Spleen (tissue), 11 donors: ENCODE measurements around the gene RAB28. TPM values are rescaled to one million over a fixed set of nuclear protein-coding genes. Genes with fewer than 3 reads are reported as not detected.

ENCODE experiments used
- DNase-seq: peaks from one replicate; pipeline ENCODE4 v3.0.0-alpha.2; 2020
- H3K27ac ChIP-seq, 8 donors: fragments of 200-600 bp; sonication (generic) in 7 of 8; 1 replicate in 4 of 8; 2 replicates in 4 of 8; pipeline versions ENCODE4 v1.5.0 to v1.8.0; 2016 to 2021; ENCODE audit warnings: inconsistent platforms in 4 of 8, mild to moderate bottlenecking in 4 of 8, moderate library complexity in 1 of 8
- H3K27me3 ChIP-seq, 7 donors: fragments of 200-600 bp; sonication (generic) in 6 of 7; replicated peaks in 1 of 7; 1 replicate in 4 of 7; 2 replicates in 3 of 7; pipeline versions ENCODE4 v1.5.0 to v1.8.0; 2016 to 2021; ENCODE audit warnings: inconsistent platforms in 3 of 7, mild to moderate bottlenecking in 1 of 7
- H3K36me3 ChIP-seq, 6 donors: fragments of 200-600 bp; sonication (generic) in 5 of 6; 1 replicate in 4 of 6; 2 replicates in 2 of 6; pipeline versions ENCODE4 v1.5.0 to v1.8.0; 2016 to 2021; ENCODE audit warnings: inconsistent platforms in 2 of 6
- H3K4me1 ChIP-seq, 6 donors: fragments of 200-600 bp; sonication (generic) in 5 of 6; 1 replicate in 3 of 6; 2 replicates in 3 of 6; pipeline versions ENCODE4 v1.5.0 to v1.8.0; 2016 to 2021; ENCODE audit warnings: inconsistent platforms in 3 of 6
- H3K4me3 ChIP-seq, 8 donors: fragments of 200-600 bp; sonication (generic) in 7 of 8; 1 replicate in 4 of 8; 2 replicates in 4 of 8; pipeline versions ENCODE4 v1.5.0 to v1.8.0; 2016 to 2021; ENCODE audit warnings: inconsistent platforms in 4 of 8, mild to moderate bottlenecking in 4 of 8, moderate library complexity in 2 of 8
- H3K9me3 ChIP-seq, 8 donors: fragments of 200-600 bp; sonication (generic) in 7 of 8; 1 replicate in 4 of 8; 2 replicates in 4 of 8; pipeline versions ENCODE4 v1.5.0 to v1.8.0; 2016 to 2021; ENCODE audit warnings: inconsistent platforms in 4 of 8
- CTCF ChIP-seq, 11 experiments: fragments of 200-600 bp in 7 of 11; fragments of 450-650 bp in 4 of 11; sonication (generic) in 4 of 11; IDR thresholded peaks in 8 of 11; conservative IDR thresholded peaks in 3 of 11; 1 replicate in 7 of 11; 2 replicates in 4 of 11; pipeline versions ENCODE4 v1.4.0 to v1.8.0; 2016 to 2021; ENCODE audit warnings: antibody characterized with exemption in 11 of 11, inconsistent platforms in 4 of 11, mild to moderate bottlenecking in 1 of 11
- POLR2A ChIP-seq, 3 donors: fragments of 450-650 bp; IDR thresholded peaks; one replicate each; pipeline ENCODE4 v1.5.1; 2017; ENCODE audit warnings: antibody characterized with exemption in 3 of 3, mild to moderate bottlenecking in 1 of 3
- POLR2AphosphoS5 ChIP-seq, 3 donors: sonication (generic); formaldehyde crosslinking; IDR thresholded peaks; one replicate each; pipeline ENCODE4 v1.5.1; 2017; ENCODE audit warnings: antibody characterized with exemption in 3 of 3
- WGBS, 5 donors: extraction: QIAGEN DNeasy Blood & Tissue Kit in 3 of 5; methylation state at CpG; one replicate each; pipeline versions ENCODE4 v1.1.5 to v1.1.7; 2013 to 2018; 5-methylcytosine and 5-hydroxymethylcytosine counted together
- intact Hi-C: fragments of 100-400 bp; cut with DNase I; formaldehyde crosslinking; loops from one replicate; pipeline ENCODE4 v1.15.0; 2023; ENCODE audit warnings: low total_unique reads
- polyA plus RNA-seq, 3 donors: library from polyadenylated mRNA; stranded (reverse); fragments of 200-250 nt; gene quantifications; one replicate each; pipeline ENCODE4 v1.2.1, GENCODE V29; 2013
- total RNA-seq, 7 donors: library from RNA; depleted of rRNA in 3 of 7; stranded (reverse); fragments of >200 nt in 3 of 7; fragmentation: NEBNext Ultra II Directional in 4 of 7; extraction: Animal tissue kit (Norgen Biotek cat#: 25700) in 4 of 7; gene quantifications; one replicate each; pipeline versions ENCODE4 v1.1.0 to v1.2.1, GENCODE V29; 2016 to 2021
- donor health status: healthy with polysubstance abuse.
- donor health status: DM: no; HTN: no; CAD: no; lungs with moderate emphysema.
- donor health status: DM: no; HTN: no; CAD: no.
- donor health status: Bipolar disorder and iron deficiency.
- donor health status: healthy.
- donor health status: DM: no; HTN: no; CAD: no.
- donor health status: DM: yes; HTN: yes; CAD: no.

Gene RAB28
- total and polyA plus RNA-seq, 10 donors: 9.9 to 23.4 (median 18.3) TPM

DNA sequence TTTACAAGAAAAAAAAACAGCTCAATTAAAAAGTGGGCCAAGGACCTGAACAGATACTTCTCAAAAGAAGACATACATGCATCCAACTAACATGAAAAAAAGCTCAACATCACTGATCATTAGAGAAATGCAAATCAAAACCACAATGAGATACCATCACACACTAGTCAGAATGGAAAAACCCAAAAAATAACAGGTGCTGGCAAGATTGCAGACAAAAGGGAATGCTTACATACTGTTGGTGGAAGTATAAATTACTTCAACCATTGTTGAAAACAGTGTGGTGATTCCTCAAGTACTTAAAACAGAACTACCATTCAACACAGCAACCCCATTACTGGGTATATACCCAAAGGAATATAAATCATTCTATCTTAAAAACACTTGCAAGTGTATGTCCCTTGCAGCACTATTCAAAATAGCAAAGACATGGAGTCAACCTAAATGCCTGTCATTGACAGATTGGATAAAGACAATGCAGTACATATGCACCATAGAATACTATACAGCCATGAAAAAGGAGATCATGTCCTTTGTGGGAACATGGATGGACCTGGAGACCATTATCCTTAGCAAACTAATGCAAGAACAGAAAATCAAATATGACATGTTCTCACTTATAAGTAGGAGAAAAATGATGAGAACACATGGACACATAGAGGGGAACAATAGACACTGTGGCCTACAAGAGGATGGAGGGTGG is 97.6 kb downstream of the RAB28 start:
- DNase-seq: no peak
- H3K9me3 ChIP-seq: peaks cover 0 to 16% (median 9%) of the 10 kb centered on the region in 8 donors
- no peak overlapping the region for H3K4me3 ChIP-seq
- no peak overlapping the region for H3K27ac ChIP-seq
- H3K4me1 ChIP-seq: no peaks in the 10 kb centered on the region
- TF ChIP-seq CTCF (IDR thresholded peaks at IDR 0.05 in 8 of 11, conservative IDR thresholded peaks at IDR 0.05 in 3 of 11) (no peak), POLR2A (IDR thresholded peaks at IDR 0.05) (no peak), POLR2AphosphoS5 (IDR thresholded peaks at IDR 0.05) (no peak)
- H3K36me3 ChIP-seq: no peaks in the 10 kb centered on the region
- intact Hi-C loops: no loop called here
- no peaks in the 10 kb centered on the region for H3K27me3 ChIP-seq

GRCh38 chr4:13384055-13384454 is 100.1 kb downstream of the RAB28 start:
- Histone ChIP-seq H3K27ac (no peak overlapping the region), H3K9me3 (peaks cover 0 to 6% (median 5%) of the 10 kb centered on the region in 8 donors), H3K27me3 (no peaks in the 10 kb centered on the region), H3K4me3 (no peak overlapping the region), H3K4me1 (peaks cover 0 to 6% (median 0%) of the 10 kb centered on the region in 6 donors), H3K36me3 (no peaks in the 10 kb centered on the region)
- intact Hi-C loops: no loop called here
- DNase-seq: no peak
- TF ChIP-seq POLR2A (IDR thresholded peaks at IDR 0.05) (no peak), CTCF (IDR thresholded peaks at IDR 0.05 in 8 of 11, conservative IDR thresholded peaks at IDR 0.05 in 3 of 11) (no peak), POLR2AphosphoS5 (IDR thresholded peaks at IDR 0.05) (no peak)
- WGBS, 5 donors: 91 to 99% (median 95%) methylated on average over 5 to 7 of the region's 7 CpGs

DNA sequence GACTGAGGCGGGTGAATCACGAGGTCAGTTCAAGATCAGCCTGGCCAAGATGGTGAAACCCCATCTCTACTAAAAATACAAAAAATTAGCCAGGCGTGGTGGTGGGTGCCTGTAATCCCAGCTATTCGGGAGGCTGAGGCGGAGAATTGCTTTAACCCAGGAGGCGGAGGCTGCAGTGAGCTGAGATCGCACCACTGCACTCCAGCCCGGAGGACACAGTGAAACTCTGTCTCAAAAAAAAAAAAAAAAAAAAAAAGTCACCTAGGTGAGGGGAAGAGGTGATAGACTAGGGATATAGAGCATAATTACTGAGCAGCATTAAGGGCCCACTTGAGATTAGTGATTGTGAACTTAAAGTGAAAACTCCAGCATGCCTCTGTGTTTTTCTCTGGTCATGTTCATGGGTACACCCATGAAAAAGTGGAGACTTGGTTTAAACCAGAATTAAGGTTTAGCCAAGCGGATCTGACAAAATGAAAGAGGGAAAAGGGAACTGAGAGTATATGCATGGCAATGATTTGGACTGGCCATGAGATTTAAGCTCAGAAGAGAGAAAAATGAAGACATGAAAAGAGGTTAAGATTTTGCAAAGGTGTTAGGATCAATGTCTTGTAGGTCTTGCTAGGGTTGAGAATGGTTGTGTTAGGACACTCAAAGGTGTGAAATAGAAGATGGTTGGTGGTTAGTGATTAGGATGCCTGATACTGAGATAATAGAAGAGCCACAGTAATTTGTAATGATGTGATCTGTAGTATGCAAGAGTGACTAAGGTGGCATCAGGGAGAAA is 105.0 kb downstream of the RAB28 start:
- no peaks in the 10 kb centered on the region for H3K9me3 ChIP-seq
- peaks cover 0 to 15% (median 0%) of the 10 kb centered on the region in 6 donors for H3K36me3 ChIP-seq
- peaks cover 0 to 6% (median 0%) of the 10 kb centered on the region in 6 donors for H3K4me1 ChIP-seq
- intact Hi-C loops: no loop called here
- no peak overlapping the region for H3K4me3 ChIP-seq
- TF ChIP-seq POLR2AphosphoS5 (IDR thresholded peaks at IDR 0.05) (no peak), CTCF (IDR thresholded peaks at IDR 0.05 in 8 of 11, conservative IDR thresholded peaks at IDR 0.05 in 3 of 11) (no peak), POLR2A (IDR thresholded peaks at IDR 0.05) (no peak)
- H3K27ac ChIP-seq: no peak overlapping the region
- DNase-seq: no peak
- 90 to 95% (median 94%) methylated on average over 9 of the region's 9 CpGs for WGBS, 5 donors
- no peaks in the 10 kb centered on the region for H3K27me3 ChIP-seq

DNA sequence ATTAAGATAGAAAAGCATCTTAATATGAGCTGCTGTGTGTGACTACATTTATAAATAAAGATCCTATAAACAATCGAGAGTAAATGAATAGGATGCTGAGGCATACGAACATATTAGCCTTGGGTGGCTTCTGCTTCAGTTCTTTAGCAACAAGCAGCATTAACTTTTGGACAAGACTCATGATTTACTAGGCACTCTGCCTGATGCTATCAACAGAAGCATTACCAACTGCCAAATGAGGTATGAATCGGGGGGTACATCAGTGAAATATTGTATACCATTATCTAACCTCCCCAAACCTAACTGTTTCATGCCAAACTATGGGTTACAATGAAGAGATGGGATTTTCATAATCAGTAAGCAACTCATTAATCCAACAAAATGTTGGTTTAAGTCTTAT is 113.1 kb downstream of the RAB28 start:
- intact Hi-C loops: no loop called here
- Histone ChIP-seq H3K4me1 (no peaks in the 10 kb centered on the region), H3K4me3 (no peak overlapping the region), H3K27ac (no peak overlapping the region), H3K36me3 (peaks cover 0 to 25% (median 1%) of the 10 kb centered on the region in 6 donors), H3K27me3 (no peaks in the 10 kb centered on the region), H3K9me3 (no peaks in the 10 kb centered on the region)
- 86 to 95% (median 94%) methylated on average over 3 of the region's 3 CpGs for WGBS, 5 donors
- TF ChIP-seq POLR2AphosphoS5 (IDR thresholded peaks at IDR 0.05): no peak
- DNase-seq: no peak
